DND-41 (cell line): ENCODE data around the gene TMEM117.

Experiments
- EZH2 ChIP-seq: IDR thresholded peaks from 3 replicates; pipeline ENCODE4 v1.6.1; 2012; ENCODE audit warnings: borderline replicate concordance, low read depth, mild to moderate bottlenecking, moderate library complexity, low read length, inconsistent platforms; ENCODE audit not compliant: severe bottlenecking
- TF ChIP-seq, protein P1 (sequence below): IDR thresholded peaks from 2 replicates; pipeline ENCODE4 v1.5.1; 2012; ENCODE audit warnings: borderline replicate concordance, low read length, moderate library complexity, mild to moderate bottlenecking; ENCODE audit not compliant: poor library complexity, severe bottlenecking; ENCODE audit errors: extremely low read depth

GRCh38 chr12:44381341-44381740 is 545.5 kb downstream of the TMEM117 start:
- TF ChIP-seq, protein P1, sequence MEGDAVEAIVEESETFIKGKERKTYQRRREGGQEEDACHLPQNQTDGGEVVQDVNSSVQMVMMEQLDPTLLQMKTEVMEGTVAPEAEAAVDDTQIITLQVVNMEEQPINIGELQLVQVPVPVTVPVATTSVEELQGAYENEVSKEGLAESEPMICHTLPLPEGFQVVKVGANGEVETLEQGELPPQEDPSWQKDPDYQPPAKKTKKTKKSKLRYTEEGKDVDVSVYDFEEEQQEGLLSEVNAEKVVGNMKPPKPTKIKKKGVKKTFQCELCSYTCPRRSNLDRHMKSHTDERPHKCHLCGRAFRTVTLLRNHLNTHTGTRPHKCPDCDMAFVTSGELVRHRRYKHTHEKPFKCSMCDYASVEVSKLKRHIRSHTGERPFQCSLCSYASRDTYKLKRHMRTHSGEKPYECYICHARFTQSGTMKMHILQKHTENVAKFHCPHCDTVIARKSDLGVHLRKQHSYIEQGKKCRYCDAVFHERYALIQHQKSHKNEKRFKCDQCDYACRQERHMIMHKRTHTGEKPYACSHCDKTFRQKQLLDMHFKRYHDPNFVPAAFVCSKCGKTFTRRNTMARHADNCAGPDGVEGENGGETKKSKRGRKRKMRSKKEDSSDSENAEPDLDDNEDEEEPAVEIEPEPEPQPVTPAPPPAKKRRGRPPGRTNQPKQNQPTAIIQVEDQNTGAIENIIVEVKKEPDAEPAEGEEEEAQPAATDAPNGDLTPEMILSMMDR: no peak
- no peak for TF ChIP-seq EZH2
